CD4-positive, alpha-beta T cell treated with Interleukin-2 at 100 ng/mL for 4 hours (primary cell): Measurements from ENCODE around the gene HMCN2.
"Not testable (repeated sequence)": the region's sequence is repeated elsewhere in the genome, so short reads cannot be mapped to it uniquely, and the experiment has no call there.

ENCODE experiments used
- DNase-seq: peaks from one replicate; pipeline ENCODE4 v3.0.0-alpha.2; 2020; ENCODE audit warnings: low spot score

The HMCN2 gene

DNA sequence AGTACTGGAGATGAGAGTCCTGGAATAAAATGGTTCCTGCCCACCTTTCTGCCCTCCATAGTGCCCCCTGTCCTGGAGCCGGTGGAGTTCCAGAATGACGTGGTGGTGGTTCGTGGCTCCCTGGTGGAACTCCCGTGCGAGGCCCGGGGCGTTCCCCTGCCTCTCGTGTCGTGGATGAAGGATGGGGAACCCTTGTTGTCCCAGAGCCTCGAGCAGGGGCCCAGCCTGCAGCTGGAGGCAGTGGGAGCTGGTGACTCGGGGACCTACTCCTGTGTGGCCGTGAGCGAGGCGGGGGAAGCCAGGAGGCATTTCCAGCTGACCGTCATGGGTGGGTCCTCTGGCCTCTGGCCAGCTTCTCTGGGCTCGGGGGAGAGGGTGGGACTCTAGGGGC is 128.1 kb downstream of the HMCN2 start:
- DNase-seq, result no peak

DNA sequence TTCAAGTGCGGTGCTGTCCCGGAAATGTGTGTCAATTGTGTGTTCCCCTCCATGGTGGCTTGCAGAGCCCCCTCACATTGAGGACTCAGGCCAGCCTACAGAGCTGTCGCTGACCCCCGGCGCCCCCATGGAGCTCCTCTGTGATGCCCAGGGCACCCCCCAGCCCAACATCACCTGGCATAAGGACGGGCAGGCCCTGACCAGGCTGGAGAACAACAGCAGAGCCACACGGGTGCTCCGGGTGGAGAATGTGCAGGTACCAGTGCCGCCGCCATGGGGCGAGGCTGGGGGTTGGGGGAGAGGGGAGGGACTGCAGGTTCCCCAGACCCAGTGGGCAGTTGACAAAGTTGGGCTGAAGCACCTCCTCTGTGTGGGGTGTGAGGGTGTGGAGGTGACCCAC is 128.8 kb downstream of the HMCN2 start:
- no peak for DNase-seq

DNA sequence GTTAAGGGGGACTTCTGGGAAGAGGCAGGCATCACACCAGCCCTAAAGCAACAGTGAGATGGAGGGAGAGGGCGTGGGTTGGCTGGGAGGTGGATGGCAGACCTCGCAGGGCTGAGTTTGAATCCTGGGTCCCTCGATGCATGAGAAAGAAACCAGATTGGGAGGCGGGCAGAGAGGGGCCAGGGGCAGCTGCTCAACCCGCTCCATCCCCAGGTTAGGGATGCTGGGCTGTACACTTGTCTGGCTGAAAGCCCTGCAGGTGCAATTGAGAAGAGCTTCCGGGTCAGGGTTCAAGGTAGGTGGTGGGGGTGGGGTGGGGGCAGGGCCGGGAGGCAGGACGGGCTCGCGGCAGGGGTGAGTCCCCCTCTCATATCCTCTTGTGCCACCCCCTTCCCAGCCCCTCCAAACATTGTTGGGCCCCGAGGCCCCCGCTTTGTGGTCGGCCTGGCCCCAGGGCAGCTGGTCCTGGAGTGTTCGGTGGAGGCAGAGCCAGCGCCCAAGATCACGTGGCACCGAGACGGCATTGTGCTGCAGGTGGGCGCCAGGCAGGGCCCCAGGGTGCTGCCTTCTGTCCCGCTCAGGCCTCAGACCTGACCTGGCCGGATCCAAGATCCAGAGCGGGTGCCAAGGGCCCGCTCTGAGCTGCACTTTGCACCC is 129.4 kb downstream of the HMCN2 start:
- no peak for DNase-seq

DNA sequence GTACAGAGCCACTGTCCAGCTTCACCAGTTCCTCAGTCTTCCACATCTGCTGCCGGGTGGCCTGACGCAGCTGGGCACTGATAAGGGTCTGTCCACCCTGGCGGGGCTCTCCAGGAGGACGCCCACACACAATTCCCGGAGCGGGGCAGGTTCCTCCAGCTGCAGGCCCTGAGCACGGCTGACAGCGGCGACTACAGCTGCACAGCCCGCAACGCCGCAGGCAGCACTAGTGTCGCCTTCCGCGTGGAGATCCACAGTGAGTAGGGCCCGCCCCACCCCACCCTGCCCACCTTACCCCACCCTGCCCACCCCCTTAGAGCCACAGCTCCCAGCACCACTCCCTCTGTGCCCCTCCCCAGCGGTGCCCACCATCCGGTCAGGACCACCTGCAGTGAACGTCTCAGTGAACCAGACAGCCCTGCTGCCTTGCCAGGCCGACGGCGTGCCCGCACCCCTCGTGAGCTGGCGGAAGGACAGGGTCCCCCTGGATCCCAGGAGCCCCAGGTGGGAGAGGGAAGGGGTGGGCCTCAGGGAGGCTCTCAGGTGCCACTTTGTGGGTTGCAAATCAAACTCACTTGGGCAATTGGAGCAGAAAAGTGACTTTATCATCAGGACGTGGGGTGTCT is 130.4 kb downstream of the HMCN2 start:
- DNase-seq, result no peak

DNA sequence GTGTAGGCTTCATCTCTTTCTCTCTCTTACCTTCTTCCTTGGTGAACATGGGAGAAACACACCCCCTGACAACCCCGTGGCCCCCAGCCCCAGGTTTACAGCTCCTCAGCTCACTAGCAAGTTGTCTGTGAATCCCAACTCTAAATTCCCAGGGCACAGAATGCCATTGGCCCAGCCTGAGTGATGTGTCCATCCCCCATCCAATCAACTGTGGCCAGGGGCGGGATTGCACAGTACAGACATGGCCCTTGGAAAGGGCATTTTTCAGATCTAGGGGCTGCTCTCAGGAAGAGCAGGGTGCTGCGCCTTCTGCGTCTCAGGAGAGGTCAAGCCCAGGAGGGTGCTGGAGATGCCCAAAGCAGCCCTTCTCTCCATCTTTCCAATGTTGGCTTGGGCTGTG is 131.0 kb downstream of the HMCN2 start:
- DNase-seq, result no peak

DNA sequence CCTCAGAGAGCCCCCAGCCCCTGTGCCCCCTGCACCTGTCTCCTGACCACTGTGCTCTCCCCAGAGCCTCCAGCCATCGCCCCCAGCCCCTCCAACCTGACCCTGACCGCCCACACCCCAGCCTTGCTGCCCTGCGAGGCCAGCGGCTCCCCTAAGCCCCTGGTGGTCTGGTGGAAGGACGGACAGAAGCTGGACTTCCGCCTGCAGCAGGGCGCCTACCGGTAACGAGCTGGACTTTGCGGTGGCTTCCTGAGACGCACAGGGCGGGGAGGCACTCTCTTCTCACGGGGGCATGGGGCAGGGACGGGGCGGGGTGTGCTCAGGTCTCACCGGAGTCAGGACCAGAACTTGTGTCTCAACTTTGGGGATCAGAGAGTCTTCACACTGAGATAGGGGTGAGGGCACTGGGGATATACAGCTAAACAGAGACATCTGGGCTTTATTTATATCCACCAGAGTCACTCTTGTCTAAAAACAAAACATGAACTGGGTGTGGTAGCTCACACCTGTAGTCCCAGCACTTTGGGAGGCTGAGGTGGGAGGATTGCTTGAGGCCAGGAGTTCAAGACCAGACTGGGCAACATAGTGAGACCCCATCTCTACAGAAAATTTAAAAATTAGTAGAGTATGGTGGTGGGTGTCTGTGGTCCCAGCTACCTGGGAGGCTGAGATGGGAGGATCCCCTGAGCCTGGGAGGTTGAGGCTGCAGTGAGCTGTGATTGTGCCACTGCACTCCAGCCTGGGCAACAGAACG is 133.1 kb downstream of the HMCN2 start:
- no peak for DNase-seq

DNA sequence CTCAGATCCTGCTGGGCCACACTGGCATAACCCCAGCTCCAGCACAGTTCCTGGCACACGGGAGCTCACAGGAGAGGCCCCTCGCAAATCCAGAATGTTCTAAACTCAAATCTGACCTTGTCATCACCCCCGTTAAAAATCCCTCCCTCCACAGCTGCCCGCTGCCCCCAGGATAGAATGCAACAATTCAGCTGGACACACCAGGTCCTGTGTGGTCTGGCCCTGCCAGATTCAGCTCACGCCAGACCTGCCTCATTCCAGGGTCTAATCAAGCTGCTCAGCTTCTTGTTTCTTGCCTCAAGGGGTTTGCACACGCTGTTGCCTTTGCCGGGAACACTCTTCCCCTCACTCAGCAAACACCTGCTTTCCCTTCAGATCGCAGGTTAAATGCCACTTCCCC is 134.2 kb downstream of the HMCN2 start:
- no peak for DNase-seq

DNA sequence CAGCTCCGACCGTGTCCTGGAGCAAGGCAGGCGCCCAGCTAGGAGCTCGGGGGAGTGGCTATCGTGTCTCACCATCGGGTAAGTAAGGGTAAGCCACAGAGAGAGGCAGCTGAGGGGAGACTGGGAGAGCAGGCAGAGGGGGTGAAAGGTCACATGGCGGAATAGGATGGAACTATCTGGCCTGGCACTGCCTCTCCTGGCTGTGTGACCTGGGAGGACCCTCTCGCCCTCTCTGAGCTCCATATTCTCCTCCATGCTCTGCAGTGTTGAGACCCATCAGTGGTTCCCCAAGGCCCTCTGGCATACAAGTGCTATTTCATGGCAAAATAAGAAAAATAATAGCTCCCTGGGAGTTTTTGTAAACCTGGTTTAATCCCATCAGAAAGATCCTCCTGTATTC is 135.3 kb downstream of the HMCN2 start:
- DNase-seq, result no peak

DNA sequence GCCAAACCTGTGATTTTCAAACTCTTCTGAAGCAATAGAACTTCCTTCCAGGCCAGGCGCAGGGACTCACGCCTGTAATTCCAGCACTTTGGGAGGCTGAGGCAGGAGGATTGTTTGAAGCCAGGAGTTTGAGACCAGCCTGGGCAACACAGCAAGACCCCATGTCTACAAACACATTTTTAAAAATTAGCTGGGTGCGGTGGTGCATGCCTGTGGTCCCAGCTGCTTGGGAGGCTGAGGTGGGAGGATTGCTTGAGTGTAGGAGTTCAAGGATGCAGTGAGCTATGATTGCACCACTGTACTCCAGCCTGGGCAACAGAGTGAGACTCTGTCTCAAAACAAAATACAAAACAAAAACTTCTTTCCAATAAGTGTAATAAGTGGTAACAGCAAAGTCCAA is 136.2 kb downstream of the HMCN2 start:
- not testable (repeated sequence) for DNase-seq

DNA sequence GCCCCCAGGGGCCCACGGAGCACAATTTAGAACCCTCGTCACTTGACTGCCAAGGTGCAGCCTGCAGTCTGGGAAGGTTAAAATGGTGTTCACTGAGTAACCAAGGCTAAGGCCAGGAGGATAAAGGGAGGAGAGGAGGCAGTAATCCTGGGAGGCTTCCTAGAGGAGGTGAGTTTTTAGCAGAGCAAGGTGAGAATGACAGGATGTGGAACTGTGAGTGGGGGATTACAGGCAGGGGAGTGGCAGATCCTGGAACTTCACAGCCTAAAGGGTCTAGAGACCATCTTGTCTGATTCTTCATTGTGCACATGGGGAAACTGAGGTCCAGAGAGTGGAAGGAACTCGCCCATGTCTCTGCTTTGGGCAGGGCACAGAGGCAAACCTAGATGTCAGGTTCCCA is 136.7 kb downstream of the HMCN2 start:
- DNase-seq, result no peak

DNA sequence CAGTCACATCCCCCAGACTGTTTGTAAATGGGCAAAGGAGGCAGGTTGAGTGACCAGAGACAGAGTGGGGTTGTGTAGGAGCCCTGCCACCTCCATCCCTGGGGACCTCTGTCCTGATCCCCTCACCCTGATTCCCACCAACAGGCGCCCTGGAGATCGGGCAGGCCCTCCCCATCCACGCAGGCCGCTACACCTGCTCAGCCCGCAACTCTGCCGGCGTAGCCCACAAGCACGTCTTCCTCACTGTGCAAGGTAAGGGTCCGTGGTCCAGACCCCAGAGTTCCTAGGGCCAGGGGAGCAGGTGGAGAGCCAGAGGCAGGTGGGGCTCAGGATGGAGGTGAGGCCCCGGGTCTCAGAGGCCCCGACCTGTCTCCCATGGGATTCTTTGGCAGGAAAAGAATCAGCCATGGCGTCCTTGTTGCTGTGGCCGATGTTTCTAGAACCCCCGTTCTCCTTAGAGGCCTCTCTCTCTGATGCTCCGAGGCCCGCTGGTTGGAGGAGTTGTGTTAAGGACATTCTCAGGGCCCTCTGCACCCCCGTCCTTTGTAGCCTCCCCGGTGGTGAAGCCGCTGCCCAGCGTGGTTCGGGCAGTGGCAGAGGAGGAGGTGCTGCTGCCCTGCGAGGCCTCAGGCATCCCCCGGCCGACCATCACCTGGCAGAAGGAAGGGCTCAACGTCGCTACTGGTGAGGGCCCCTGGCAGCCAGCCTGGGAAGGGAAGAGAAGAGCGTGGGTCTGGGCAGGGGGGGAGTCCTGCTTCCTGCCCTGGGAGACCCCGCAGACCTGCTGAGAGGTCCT is 137.3 kb downstream of the HMCN2 start:
- no peak for DNase-seq

DNA sequence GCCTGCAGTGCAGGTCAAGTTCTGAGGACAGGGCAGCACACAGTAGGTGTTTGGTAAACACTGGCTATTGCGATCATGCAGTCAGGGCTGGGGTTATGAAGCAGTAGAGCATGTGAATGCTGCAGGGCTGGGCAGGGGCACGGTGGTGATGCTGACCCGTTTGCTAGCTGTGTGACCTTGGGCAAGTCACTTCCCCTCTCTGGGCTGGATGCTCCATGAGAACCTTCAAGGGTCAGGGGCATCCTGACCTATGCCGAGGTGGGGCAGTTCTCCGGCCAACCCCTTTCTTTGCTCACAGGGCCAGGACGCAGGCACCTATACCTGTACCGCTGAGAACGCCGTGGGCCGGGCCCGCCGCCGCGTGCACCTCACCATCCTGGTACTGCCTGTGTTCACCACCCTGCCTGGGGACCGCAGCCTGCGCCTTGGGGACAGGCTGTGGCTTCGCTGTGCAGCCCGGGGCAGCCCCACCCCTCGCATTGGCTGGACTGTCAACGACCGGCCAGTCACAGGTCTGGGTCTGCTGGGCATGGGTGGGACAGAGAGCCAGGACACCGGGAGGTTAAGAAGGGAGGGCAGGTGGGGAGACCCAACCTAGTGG is 140.2 kb downstream of the HMCN2 start:
- no peak for DNase-seq

DNA sequence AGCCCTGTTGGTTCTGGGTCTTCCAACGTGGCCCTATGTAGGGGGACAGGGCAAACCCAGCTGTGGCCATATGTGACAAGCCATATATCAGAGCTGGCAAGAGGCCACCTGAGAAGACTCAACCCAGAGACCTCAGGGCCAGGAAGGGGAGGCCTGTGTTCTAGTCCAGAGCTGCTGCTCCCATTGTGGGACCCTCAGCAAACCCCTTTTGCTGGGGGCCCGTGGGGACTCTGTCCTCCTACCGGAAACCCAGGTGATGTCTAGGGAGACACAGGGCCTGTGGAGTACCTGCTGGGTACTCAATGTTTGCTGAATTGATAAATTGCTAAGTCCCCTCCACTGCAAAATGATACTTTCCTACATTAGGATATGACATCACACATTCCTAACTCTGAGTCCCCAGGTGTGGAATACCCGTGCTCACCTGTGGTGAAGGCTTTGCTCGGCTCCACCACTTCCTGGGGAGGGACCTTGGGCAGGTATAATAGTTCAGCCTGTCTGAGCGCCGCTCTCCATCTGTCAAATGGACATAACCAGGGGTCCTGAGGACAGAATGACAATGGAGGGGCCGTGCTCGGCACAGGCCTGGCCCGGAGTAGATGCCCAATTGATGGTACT is 140.8 kb downstream of the HMCN2 start:
- DNase-seq, result no peak

DNA sequence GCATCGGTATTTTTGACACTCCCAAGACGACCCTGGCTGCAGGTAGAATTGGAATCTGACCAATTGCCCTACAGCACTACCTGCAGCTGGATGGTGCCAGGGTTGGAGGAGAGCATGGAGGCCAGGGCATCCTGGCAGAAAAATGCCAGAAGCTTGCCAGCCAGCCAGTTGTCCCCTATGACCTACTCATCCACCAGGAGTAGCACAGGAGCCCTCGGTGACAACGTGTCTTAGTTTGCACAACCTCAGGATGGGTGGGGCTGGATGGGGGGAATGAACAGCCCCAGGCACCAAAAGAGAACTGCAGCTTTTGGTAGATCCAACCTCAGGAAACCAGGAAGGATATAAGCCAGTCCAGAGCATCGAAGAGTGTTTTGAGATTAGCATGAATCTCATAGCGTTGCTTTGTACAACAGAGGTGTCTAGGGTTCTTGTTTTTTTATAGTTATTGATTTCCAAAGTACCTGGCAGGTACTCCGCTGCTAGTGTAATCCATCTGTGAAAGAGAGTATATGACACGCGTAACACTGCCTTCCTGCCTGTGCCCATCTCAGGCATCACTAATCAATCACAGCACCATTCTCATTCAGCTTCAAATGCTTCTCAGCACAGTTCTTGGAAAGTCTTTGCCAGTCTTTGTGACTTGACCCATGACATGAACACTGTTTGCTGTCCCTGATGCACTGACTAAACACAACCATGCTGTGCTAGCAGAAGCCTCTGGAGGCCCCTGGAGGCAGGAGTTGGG is 142.5 kb downstream of the HMCN2 start:
- DNase-seq, result no peak

DNA sequence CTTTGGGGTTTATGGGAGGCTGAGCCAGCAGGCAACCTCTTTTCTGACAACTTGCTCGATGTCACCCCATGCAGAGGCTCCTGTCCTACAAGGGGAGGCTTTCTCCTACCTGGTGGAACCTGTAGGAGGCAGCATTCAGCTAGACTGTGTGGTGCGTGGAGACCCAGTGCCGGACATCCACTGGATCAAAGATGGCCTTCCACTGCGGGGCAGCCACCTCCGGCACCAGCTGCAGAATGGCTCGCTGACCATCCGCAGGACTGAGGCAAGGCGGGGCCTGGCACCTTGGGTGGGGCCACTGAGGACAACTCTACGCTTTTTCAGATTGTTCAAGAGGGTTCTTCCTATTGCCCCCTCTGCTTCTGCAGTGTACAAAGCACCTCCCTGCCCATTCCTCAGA is 143.1 kb downstream of the HMCN2 start:
- DNase-seq, result no peak

DNA sequence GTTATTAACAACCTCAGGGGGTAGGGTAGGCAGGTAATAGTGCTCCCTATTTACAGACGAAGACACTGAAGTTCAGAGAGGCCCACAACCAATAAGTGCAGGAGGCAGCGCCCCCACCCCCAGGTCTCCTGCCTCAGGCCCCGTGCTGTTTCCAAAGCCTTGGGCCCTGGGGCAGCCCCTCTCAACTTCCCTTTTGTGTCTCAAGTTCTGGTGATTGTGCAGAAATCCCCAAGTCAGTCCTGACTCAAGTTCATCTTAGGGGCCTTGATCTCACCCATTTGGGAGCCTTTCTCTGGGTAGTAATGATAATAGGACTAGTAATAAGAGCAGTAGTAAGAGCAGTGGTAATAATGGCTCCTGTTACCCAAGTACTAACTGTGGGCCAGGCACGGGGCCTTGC is 143.7 kb downstream of the HMCN2 start:
- no peak for DNase-seq

DNA sequence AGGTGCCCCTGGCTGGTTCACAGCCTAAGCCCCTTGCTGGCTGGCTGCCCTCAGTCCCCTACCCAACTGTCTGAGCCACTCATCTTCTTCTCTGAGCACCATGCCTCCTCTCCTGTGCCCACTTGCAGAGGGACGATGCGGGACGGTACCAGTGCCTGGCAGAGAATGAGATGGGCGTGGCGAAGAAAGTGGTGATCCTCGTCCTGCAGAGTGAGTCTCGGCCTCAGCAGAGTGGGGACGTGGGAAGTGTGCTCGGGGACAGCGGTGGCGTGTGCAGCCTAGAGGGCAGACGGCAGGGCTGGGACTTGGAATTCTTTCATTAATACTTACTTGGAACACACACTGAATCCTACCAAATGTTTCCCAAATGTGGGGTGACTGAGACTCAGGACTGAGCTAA is 144.9 kb downstream of the HMCN2 start:
- no peak for DNase-seq

DNA sequence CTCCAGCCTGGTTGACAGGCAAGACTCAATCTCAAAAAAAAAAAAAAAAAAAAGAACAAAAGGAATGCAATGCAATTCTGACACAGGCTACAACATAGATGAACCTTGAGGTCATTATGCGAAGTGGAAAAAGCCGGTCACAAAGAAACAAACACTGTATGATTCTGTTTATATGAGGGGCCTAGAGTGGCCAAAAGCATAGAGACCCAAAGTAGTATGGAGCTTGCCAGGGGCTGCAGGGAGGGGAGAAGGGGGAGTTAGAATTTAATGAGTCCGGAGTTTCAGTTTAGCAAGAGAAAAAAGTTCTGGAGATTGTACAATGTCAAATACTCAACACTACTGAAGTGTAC is 146.0 kb downstream of the HMCN2 start:
- DNase-seq, result no peak

DNA sequence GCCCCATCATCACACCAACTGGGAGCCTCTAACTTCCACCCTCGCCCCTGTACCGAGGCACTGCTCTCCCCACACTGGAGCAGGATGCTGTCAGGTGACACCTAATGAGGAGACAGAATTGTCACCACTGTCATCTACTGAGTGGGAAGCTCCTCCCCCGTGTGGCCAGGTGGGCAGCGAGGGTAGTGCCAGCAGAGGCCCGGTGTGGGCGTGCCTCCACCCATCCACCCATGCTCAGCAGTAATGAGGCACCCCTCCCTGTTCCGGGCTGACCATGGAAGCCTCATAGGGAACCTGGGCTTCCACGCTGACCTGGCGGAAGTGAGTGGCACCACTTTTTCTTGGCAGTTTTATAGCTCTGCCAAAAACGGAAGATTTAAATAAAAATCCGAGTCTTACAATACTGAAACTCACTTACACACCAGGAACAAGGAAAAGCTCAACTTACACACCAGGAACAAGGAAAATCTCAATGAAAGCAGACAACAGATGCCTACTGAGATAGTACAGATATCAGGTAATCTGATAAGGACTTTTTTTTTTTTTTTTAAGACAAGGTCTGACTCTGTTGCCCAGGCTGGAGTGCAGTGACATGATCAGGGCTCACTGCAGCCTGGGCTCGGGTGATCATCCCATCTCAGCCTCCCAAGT is 148.6 kb downstream of the HMCN2 start:
- no peak for DNase-seq

DNA sequence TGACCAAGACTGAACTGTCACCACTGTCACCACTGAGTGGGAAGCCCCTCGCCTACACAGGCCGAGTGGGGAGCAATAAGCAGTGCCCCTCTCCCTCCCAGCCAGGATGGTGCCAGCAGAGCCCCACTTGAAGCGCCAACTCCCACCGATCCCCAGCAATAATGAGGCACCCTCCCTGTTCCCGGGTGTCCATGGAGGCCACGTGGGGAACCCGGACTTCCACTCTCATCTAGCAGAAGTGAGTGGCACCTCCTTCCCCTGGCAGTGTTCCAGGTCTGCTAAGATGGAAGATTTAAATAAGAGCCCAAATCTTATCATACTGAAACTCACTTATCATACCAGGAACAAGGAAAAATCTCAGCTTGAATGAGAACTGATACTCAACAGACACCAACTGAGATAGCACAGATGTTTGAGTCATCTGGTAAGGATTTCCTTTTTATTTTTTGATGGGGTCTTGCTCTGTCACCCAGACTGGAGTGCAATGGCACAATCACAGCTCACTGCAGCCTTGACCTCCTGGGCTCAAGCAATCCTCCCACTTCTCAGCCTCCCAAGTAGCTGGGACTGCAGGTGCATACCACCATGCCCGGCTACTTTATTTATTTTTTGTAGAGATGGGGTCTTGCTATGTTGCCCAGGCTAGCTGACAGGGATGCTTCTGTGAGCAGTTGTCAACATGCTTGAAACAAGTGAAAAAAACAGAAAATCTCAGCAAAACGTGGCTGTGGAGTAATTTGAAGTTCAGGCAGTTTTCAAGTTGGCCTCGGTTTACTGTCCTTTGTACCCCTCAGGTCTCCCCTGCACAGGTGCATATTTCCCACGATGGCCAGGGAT is 149.6 kb downstream of the HMCN2 start:
- DNase-seq, result no peak
